GM19463 (cell line): ENCODE results near the gene ACTR3.
A peak's percentile ranks its signal among the peaks of the same experiment; 100 is the strongest.

Experiments used
- ATAC-seq: cut with Tn5 transposase; IDR thresholded peaks from one replicate; pipeline ENCODE4 v1.9.1; 2021; ENCODE audit warnings: mild to moderate bottlenecking, moderate library complexity; ENCODE audit not compliant: unreplicated experiment

ACTR3 gene

DNA sequence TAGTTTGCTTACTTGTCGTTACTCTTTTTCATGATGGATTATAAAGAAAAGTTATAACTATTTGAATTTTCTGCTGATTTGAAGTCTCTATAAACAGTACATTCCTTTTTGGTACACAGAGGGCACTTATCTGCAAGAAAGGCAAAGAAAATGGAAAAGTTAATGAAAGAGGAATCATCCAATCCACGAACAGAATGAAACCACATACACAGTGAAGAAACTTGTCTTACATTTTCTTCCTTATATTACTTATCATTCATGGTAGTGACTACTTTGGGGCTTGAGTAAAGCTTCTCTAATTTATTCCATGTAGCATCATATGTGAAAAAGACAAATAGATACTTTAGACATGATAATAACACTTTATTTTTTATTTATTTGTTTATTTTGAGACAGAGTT lies 14.8 kb upstream of the ACTR3 start:
- ATAC-seq, result no peak

DNA sequence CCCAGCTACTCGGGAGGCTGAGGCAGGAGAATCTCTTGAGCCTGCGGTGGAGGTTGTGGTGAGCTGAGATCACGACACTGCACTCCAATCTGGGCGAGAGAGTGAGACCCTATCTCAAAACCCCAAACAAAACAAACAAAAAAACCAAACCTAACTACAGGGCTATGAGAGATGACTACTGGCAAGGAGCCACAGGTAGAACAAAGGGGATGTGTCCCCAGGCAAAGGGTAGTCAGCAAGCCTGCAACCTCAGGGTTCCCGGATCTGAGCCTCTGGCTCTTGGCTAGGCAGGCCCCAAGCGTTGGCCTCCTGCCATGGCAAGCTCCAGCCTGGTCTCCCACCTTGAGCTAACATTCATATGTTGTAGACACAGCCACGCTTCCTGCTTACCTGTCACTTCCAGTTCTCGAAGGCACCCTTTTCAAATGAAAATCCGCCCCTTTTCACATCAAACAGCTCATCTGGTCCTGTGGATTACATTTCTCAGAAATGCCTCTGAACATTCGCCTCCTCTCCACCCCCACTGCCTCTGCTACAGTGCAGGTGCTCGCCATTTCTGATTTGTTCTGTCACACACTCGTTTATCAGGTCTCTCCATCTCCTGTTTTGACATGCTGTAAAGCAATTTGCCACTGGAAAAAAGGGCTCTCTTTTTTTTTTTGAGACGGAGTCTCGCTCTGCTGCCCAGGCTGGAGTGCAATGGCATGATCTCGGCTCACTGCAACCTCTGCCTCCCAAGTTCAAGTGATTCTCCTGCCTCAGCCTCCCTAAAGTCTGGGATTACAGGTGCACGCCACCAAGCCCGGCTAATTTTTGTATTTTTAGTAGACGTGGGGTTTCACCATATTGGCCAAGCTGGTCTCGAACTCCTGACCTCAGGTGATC lies 13.1 kb upstream of the ACTR3 start:
- no peak for ATAC-seq

DNA sequence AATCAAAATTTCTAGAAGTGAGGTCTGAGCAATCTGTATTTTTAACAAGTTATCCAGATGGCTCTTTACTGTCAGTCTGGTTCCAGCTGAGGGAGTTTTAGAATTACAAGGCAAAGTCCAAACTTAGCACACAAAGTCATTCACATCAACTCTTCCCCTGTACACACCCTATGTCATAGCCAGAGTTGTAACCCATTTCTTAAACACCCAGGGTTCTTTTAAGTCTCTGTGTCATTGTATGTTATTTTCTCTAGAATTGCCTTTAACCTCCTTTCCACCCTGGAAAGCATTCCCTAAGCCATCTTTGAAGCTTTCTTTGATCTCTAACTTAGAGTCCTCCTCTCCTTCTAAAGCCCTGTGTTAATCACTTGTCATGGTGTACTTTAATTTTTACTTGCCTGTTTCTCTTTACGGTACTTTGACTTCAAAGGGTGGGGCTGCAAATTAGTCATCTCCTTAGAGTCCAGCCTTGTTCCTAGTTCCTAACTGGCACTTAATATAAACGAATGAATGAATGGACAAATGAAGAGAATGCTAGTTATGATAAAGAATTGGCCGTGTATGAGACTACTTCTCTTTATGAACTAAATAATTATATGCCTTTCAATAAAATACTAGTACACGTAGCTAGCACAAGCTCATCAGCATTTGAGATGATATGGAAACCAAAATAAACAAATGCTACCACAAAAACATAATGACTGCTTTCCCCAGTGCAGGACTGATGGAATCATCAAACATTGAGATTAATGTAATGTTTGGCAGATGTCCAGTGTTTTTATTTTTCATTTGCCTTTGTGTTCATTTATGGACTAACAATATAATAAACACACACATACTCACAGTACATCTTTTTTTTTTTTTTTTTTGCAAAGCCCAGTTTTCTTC lies 11.9 kb upstream of the ACTR3 start:
- ATAC-seq, result no peak

DNA sequence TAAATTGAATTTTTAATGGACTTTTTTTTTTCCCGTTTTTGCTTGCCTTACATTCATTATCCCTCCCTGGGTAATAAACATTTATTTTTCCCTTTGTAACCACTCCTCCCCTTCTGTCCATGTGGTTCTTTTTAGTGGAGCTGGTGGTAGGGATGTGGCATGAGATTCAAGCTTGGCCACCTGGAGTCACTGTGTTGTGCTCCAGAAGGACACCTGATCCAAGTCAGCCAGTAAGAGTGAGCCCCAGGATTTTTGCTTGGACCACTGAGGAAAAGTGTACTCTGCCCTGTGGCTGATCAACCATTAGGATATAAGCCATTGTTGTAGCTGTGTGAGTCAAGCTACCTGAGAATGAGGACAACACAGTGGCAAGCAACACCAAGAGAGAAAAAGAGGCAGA lies 11.1 kb upstream of the ACTR3 start:
- no peak for ATAC-seq

DNA sequence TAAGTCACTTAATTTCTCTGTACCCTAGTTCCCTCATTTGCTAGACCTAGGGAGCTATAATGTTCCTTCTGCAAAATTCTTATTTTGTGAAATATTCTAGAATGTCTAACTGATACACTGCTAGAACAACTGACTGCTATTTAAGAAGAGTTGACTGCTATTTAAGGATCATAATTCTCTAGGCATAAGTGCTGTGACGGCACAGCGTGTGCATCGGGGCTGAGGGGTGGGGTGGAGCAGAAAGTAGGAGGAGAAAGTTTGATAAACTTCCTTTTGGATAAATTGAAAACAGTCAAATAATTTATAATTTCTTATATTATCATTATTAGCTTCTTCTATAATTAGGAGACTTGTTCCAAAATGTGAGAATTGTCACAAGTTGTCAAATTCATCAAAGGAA lies 10.4 kb upstream of the ACTR3 start:
- ATAC-seq, result no peak

DNA sequence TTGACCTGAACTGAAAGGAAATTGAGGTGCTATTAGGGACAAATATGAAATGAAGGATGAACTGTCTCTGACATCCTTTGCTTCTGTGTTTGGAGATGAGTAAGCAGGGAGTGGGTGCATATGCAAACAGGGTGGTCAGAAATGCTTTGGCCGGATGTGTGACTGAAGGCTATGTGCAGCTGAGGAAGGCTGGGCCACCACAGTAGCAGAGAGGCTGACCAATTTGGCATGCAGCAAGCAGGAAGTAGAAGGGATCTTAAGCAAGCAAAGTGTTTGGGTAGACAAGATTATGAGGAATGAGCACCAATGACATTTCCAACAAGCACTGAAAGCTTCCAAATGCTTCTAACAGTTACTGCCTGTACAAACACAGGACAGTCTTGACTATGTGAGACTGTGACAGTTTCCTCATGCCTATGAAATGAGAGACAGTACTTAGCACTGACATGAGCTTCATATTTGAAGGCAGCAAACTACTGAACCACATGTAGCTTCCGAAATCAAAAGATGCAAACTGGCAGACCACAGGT lies 3.3 kb upstream of the ACTR3 start:
- ATAC-seq, result peak; percentile 64

DNA sequence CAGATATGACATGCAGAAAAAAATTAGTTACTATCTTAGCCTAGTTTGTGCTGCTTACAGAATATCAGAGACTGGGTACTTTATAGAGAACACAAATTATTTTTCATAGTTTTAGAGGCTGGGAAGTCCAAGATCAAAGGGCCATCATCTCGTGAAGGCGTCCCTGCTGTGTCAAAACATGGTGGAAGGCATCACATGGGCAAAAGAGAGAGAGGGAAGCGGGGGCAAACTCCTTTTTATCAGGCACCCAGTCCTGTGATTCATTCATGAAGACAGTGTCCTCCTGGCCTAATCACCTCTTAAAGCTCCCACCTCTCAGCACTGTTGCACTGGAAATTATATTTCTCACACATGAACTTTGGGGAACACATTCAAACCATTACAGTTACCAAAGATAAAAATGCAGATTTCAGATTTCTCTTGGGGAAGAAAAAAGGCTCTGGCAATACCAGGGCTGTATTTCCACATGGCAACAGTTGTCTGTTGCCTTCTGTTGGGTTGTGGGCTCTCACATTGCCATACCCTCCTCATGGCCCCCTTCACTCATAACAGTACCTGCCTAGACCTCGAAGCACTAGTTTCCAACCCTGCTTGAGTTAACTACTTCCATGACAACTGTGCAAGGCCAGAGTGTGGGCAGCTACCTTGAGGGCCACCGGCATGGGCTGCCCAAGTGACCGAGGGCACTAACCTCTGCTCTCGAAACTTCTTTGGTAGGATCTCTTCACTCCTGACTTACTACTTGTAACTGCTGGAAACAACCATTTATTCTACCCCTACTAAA lies 2.7 kb upstream of the ACTR3 start:
- no peak for ATAC-seq

DNA sequence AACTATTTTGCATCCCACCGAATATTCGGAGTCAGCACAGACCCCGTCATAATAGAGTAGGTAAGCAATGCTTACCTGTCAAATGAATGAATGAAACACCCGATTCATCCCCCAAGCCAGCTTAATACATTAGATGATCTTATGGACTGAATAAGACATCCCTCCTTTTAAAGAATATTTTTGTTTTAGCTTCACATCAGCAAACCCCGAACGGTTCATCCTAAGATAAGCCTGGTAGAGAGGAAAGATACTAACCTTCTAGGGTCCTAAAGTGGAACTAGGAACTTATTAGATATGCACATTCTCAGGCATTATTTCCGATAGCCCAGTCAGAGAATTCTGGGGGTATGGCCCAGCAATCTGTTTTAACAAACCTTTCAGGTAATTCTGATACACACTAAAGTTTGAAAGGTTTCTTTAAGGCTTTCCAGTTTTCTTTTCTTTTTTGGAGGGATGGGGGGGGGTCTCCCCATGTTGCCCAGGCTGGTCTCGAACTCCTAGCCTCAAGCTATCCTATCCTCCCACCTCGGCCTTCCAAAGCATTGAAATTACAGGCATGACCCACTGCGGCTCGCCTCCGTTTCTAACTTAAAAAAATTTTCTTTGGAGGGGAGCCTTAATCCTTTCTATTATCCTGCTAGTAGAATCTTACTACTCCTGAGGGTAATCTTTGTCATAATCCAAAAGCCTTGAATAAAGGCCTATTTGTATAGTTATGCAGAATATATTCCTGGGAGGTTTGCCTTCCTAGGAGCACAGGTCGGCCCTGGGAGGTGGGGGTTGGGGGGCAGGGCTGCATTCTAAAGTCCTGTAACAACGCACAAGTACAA lies 1.0 kb upstream of the ACTR3 start:
- ATAC-seq, result no peak

DNA sequence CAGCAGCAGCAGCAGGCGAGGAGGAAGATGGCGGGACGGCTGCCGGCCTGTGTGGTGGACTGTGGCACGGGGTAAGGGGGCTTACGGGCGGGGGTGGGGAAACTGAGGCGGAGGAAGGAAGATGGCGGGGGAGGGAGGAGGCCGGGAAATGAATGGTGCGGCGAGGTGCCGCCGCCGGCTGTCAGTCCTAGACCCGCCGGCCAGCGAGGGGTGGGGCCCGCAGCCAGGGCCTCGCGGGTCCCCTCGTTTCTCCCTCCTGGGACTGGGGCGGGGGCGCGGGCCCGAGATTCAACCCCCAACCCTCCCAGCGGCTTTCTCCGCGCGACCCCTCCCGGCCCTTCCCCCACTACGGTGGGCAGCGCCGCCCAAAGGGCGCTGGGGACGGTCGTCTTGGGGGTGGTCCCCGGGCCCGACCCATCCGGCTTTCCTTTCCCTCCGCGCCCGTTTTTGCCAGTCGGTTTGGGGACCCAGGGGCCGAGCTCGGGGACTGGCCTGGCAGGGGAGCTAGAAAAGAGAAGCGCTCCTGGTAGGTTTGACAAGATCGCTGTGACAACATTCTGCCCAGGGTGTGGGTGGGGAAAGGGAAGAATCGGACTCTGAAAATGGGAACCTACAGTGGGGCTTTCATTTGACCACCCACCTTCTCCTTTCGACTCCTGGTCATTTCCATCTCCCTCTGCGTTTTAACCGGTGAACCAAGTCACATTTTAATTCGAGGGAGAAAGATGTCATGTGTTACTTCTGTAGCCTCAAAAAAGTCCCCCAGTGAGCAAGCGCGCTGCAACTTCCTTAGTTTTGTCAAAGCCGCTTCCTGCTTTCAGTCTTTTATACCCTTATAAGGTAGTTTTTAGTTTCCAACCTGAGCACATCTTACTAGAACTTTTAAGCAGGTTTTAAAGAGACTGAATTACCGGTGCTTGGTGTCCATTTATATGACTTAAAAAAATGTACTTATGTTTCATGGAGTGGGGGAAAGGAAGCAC lies 655 bp downstream of the ACTR3 start:
- ATAC-seq, result peak; percentile 20

DNA sequence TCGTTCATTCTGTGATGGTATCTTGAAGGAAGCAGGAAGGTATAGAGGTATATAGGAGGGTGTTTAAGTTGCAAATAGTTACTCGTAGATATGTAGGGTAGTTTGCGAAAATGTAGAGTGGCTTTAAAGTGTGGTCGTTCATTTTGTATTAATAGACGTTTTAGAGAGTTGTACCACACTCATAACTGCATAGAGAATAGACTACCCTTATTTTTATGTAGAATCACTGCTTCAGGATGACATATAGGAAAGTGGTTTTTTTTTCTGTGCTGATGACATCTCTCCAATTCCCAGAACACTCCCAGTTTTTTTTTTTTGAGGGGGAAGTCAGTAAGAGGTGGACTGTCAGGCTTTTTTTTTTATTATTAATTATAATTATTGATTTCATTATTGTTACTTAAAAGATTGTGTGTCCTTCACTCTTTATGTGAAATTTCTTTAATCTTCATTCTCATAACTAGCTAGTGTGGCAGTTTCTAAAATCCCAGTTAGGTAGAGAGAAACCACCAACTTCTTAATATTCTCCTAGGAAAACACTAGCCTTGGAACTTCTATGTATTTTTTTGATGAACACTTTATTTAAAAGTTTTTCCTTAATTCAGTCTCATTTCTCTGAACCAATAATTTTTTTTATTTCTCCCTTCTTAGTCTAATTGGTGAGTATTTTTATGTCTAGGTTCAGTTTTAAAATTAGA lies 1.5 kb downstream of the ACTR3 start:
- no peak for ATAC-seq

DNA sequence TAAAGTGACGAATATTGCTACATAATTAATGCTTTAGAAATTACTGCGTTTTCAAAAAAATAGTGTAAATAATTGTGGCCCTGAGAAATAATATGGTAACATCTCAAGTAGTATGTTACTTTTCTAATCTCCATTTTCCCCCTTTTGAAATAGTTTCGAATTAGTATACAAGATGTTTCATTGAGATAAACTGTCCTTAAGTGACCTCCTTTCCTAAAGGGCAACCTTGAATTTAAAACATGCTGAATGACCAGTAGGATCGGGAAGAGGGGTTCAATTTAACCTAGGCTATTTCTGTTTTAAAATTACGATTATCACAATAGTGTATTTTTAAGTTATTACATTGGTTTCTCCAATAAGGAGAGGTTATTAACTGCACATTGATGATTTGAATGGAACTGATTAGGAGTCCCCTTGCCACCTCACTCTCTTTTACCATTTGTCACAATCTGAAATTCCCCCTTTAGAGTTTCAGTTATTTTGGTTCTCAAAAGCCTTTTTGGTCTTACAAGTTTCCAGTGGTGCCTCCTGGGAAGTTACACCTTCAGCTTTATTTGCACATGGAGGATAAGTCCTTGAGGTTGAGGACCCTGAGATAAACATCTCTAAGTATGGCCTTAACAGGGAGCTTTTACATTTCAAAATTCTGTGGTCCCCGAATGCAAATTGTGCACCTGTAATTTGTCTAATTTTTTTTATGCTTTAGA lies 2.3 kb downstream of the ACTR3 start:
- ATAC-seq, result no peak

DNA sequence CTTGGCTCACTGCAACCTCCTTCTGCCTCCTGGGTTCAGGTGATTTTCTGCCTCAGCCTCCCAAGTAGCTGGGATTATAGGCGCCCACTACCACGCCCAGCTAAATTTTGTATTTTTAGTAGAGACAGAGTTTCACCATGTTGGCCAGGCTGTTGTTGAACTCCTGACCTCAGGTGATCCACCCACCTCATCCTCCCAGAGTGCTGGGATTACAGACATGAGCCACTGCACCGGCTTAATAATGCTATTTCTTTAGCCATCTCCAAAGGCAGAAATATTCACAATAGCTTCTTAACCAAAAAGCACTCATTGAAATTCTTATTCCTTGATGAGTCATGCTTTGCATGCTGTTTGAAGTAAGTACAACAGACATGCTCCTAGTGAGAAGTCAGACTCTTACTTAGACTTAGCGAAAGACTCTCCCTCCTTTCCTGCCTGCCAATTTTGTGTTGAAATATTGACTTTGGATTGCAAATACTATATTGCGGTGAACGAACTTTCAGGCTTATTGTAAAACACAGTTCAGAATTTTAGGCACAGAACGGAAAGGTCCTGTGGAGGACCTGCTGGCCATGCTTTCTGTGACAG lies 4.4 kb downstream of the ACTR3 start:
- no peak for ATAC-seq

DNA sequence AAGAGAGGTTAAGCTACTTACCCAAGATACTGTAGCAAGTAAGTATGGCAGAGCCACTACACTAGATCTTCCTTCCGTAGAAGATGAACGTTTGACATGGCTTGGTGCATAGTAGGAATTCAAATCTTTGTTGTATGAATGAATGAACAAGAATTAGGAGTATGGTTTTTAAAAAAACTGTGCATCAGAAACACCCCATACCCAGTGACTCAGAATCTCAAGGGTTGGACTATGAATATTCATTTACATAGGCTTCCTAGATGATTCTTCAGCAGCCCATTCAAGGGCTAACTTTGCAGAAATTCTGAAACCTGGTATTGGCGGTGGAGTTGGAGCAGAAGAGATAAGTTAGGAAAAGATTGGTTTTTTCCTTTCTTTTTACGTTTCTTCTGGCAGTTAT lies 5.4 kb downstream of the ACTR3 start:
- ATAC-seq, result no peak

DNA sequence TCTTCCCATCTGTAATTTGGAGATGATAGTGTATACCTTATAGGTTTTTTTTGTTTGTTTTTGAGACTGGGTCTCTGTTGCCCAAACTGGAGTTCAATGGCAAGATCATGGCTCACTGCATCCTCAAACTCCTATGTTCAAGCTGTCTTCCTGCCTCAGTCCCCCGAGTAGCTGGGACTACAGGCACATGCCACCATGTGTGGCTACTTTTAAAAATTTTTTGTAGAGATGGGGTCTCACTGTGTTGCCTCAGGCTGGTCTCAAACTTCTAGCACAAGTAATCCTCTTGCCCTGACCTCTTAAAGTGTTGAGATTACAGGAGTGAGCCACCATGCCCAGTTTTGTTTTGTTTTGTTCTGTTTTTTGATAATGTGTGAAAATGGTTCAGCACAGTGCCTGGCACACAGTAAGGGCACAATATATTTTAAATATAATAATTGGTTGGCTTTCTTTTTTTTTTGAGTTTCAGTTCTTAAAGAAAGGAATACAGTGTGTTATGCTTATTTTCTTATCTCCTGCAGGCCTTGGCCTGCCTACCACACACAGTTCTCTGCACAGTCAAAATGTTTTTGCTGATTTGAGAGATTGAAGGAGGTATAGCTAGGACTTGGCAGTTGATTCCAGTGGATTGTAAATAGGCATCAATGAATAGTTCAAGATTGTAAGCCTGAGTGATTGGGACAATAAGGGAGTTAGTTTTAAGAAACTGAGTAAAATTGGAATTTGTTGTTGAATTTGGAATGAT lies 6.1 kb downstream of the ACTR3 start:
- ATAC-seq, result no peak

DNA sequence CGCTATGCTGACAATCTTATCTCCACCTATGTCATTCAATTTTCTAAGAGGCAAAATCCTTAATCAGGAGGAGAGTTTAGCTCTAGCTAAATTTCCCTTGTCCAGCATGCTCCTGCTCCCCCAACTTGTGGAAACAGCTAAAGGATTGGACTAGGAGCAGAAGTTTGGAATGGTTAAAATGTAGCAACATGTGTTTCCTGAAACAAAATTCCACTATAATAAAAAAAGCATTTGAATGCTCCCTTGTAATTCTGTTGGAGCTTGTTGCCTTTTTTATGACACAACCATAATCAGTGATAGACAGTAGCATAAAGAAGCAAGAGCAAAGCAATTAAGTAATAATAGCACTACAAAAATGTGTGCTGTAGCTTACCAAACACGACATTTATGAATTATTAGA lies 6.9 kb downstream of the ACTR3 start:
- no peak for ATAC-seq

DNA sequence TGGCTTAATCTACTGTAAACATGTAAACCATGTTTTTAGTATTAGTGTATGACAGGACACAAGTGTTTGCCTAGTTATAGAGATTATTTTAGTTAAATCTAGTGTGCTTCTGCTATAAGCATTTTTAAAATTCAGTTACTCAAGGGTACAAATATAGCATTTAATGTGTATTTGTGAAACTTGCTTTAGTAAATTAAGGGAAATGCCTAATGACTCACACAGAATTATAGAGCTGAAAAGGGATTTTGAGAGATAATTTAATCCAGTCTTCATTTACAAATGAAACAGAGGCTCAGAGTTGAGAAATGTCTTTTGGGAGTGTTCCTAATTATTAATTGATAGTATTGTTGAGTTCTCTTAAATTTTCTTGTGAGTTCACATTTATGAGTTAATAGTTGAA lies 8.2 kb downstream of the ACTR3 start:
- no peak for ATAC-seq

DNA sequence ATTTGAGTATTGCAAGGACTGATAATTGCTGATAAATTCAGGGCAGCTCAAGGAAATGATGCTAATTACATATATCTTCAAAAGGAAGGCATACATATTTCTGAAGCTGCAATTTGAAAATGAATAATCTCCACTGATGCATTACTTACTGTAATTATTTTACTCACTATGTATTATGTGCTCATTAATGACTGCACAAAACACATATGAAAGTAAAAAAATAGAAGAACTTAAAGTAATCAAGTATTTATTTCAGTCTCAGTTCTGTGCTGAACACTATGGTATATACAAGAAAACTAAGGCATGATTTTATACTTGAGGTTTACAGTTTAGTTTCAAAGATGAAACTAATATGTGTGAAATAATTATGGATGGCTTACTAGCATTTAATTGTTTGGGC lies 9.3 kb downstream of the ACTR3 start:
- no peak for ATAC-seq
